ENCODE results near the gene ENO3.

GRCh38 chr17:4944554-4945175 is 6.3 kb upstream of the ENO3 start:
- no peak for TF ChIP-seq BRCA1 (IDR thresholded peaks at IDR 0.05; ENCODE audit: low read depth, low read length)
- 0 out of 2 replicates have a peak, but pooled peaks have one; percentile 38 for TF ChIP-seq TCF3 (IDR thresholded peaks at IDR 0.05; ENCODE audit: borderline replicate concordance, insufficient read depth, low read depth, low read length)
- TF ChIP-seq BMI1 (IDR thresholded peaks at IDR 0.05; ENCODE audit: borderline replicate concordance), result no peak
- TF ChIP-seq ZBTB40 (IDR thresholded peaks at IDR 0.05; ENCODE audit: borderline replicate concordance), result no peak
- TF ChIP-seq CTCF (IDR thresholded peaks at IDR 0.05 in 2 of 3, conservative IDR thresholded peaks at IDR 0.05 in 1 of 3; ENCODE audit: control insufficient read depth in 2 of 3, extremely low read depth in 1 of 3, insufficient read depth in 1 of 3, low read depth in 3 of 3, low read length in 3 of 3), result no peak
- no peak for TF ChIP-seq ATF2 (IDR thresholded peaks at IDR 0.05; ENCODE audit: low read length)
- no peak for TF ChIP-seq NKRF (conservative IDR thresholded peaks at IDR 0.05)
- no peak for TF ChIP-seq EP300 (IDR thresholded peaks at IDR 0.05; ENCODE audit: borderline replicate concordance in 1 of 2, control insufficient read depth in 1 of 2, low read depth in 2 of 2, low read length in 2 of 2)
- TF ChIP-seq REST (IDR thresholded peaks at IDR 0.05; ENCODE audit: low read depth, low read length), result no peak
